Gastrocnemius medialis (tissue), 4 donors: ENCODE measurements around the gene SMAD6.

ENCODE experiments used
- CTCF ChIP-seq, 5 experiments: fragments of 450-650 bp in 3 of 5; fragments of 200-600 bp in 2 of 5; sonication (generic) in 2 of 5; IDR thresholded peaks in 4 of 5; conservative IDR thresholded peaks in 1 of 5; 1 replicate in 4 of 5; 2 replicates in 1 of 5; pipeline ENCODE4 v1.5.1; 2016 to 2019; ENCODE audit warnings: antibody characterized with exemption in 5 of 5, mild to moderate bottlenecking in 3 of 5, moderate library complexity in 3 of 5
- POLR2A ChIP-seq, 2 donors: fragments of 450-650 bp; IDR thresholded peaks; one replicate each; pipeline ENCODE4 v1.6.1; 2017; ENCODE audit warnings: antibody characterized with exemption in 2 of 2, mild to moderate bottlenecking in 2 of 2, moderate library complexity in 2 of 2

GRCh38 chr15:66684136-66684681, 17.8 kb upstream of the SMAD6 start:
- TF ChIP-seq CTCF (IDR thresholded peaks at IDR 0.05 in 4 of 5, conservative IDR thresholded peaks at IDR 0.05 in 1 of 5) (no peak), POLR2A (IDR thresholded peaks at IDR 0.05) (no peak)
